ENCODE results near the gene DDAH1. TPM values are rescaled to one million over a fixed set of nuclear protein-coding genes. Genes with fewer than 3 reads are reported as not detected.

The DDAH1 gene
- total and polyA plus RNA-seq, 2 experiments from 2014 or later: 29.4 to 41.7 TPM

DNA sequence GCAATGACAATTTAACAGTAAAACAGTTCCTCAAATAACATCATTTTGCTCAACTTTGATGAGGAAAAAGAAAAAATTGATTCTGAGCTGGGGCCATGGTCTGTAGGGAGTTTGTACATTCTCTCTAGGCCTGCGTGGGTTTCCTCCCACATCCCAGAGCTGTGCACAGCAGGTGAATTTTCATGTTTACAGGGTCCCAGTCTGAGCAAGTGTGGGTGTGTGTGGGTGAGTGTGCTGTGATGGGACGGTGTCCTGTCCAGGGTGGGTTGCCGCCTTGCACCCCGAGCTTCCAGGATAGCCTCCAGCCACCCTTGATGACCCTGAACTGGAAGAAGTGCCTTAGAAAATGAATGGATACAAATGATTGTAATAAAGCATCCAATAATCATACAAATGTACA lies 112.9 kb downstream of the DDAH1 start:
- DNase-seq (ENCODE audit: low spot score) (no peak), ATAC-seq (no peak)
- Mint-ChIP-seq H3K4me3 (no peak overlapping the region), H3K27ac (no peak overlapping the region), H3K9me3 (peaks cover 5% of the 10 kb centered on the region; the same call in 2 of the 3 replicates), H3K27me3 (ENCODE audit: insufficient read depth, low read depth, poor library complexity) (peaks cover 6% of the 10 kb centered on the region), H3K36me3 (ENCODE audit: low read depth) (peaks cover 26% of the 10 kb centered on the region), H3K4me1 (peaks cover 17% of the 10 kb centered on the region)
- no peaks in the 10 kb centered on the region for H3K36me3 ChIP-seq (ENCODE audit: insufficient read depth)
- TF ChIP-seq JUNB (IDR thresholded peaks at IDR 0.05; ENCODE audit: unreplicated experiment) (no peak), ZNF331 (CRISPR knock-in tag; IDR thresholded peaks at IDR 0.05; ENCODE audit: low read depth) (no peak), CREB1 (CRISPR knock-in tag; IDR thresholded peaks at IDR 0.05; ENCODE audit: low read depth) (no peak), STAT1 (IDR thresholded peaks at IDR 0.05; ENCODE audit: unreplicated experiment) (no peak)
- TF ChIP-seq, protein P1, sequence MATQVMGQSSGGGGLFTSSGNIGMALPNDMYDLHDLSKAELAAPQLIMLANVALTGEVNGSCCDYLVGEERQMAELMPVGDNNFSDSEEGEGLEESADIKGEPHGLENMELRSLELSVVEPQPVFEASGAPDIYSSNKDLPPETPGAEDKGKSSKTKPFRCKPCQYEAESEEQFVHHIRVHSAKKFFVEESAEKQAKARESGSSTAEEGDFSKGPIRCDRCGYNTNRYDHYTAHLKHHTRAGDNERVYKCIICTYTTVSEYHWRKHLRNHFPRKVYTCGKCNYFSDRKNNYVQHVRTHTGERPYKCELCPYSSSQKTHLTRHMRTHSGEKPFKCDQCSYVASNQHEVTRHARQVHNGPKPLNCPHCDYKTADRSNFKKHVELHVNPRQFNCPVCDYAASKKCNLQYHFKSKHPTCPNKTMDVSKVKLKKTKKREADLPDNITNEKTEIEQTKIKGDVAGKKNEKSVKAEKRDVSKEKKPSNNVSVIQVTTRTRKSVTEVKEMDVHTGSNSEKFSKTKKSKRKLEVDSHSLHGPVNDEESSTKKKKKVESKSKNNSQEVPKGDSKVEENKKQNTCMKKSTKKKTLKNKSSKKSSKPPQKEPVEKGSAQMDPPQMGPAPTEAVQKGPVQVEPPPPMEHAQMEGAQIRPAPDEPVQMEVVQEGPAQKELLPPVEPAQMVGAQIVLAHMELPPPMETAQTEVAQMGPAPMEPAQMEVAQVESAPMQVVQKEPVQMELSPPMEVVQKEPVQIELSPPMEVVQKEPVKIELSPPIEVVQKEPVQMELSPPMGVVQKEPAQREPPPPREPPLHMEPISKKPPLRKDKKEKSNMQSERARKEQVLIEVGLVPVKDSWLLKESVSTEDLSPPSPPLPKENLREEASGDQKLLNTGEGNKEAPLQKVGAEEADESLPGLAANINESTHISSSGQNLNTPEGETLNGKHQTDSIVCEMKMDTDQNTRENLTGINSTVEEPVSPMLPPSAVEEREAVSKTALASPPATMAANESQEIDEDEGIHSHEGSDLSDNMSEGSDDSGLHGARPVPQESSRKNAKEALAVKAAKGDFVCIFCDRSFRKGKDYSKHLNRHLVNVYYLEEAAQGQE (IDR thresholded peaks at IDR 0.05; ENCODE audit: unreplicated experiment): no peak
- no peak overlapping the region for H3K27ac ChIP-seq (ENCODE audit: low read depth)
- H3K4me3 ChIP-seq: no peak overlapping the region
- H3K27me3 ChIP-seq (ENCODE audit: insufficient read depth): no peaks in the 10 kb centered on the region
- H3K4me1 ChIP-seq (ENCODE audit: insufficient read depth): peaks cover 8% of the 10 kb centered on the region; the same call in 1 of the 2 replicates
- H3K4me2 ChIP-seq: no peak overlapping the region
- H2AFZ ChIP-seq: no peak overlapping the region
- H3F3A ChIP-seq (replicated peaks; ENCODE audit: low read depth): no peaks in the 10 kb centered on the region
- peaks cover 6% of the 10 kb centered on the region; the same call in 1 of the 2 replicates for H3K9me2 ChIP-seq (ENCODE audit: insufficient read depth)
- H3K79me2 ChIP-seq (replicated peaks; ENCODE audit: insufficient read depth): no peaks in the 10 kb centered on the region
- no peaks in the 10 kb centered on the region for H4K20me1 ChIP-seq (replicated peaks; ENCODE audit: insufficient read depth)

DNA sequence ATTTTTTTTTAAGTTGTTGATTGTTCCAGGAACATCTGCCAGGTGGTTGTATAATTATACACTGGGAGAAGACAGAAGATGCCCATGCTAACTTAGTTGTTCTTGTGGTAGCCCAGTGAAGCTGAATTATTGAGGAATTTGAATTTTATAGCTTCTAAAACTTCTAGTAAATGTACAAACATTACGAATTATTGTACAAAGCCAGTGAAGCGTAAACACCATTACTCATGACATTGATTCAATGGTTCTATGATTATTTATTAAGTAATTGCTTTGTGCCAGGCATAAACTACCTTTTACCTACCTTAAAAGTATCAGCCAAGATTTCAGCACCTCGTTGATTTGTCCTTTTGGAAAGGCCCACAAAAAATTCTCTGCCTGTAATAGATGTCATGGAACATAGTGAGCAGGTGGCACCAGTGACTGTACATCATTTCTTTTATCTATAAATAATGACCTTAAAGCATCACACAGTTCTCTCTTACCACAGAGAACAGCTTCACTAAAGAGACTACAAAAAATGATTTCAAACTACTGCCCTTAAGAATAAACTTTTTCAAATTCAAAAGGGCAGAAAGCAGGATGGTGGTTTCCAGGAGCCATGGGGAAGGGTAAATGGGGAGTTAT lies 113.6 kb downstream of the DDAH1 start:
- no peak for DNase-seq (ENCODE audit: low spot score)
- Histone ChIP-seq H3K4me2 (no peak overlapping the region), H2AFZ (no peak overlapping the region), H3K4me1 (ENCODE audit: insufficient read depth) (peaks cover 8% of the 10 kb centered on the region; the same call in 1 of the 2 replicates), H3K27me3 (ENCODE audit: insufficient read depth) (no peaks in the 10 kb centered on the region), H3F3A (replicated peaks; ENCODE audit: low read depth) (no peaks in the 10 kb centered on the region), H3K27ac (ENCODE audit: low read depth) (no peak overlapping the region), H4K20me1 (replicated peaks; ENCODE audit: insufficient read depth) (no peaks in the 10 kb centered on the region), H3K4me3 (no peak overlapping the region), H3K36me3 (ENCODE audit: insufficient read depth) (no peaks in the 10 kb centered on the region), H3K9me2 (ENCODE audit: insufficient read depth) (peaks cover 6% of the 10 kb centered on the region; the same call in 1 of the 2 replicates), H3K79me2 (replicated peaks; ENCODE audit: insufficient read depth) (no peaks in the 10 kb centered on the region)
- Mint-ChIP-seq H3K36me3 (ENCODE audit: low read depth) (peaks cover 29% of the 10 kb centered on the region), H3K27ac (no peak overlapping the region), H3K9me3 (peaks cover 5% of the 10 kb centered on the region; the same call in 2 of the 3 replicates), H3K4me1 (peaks cover 17% of the 10 kb centered on the region), H3K4me3 (no peak overlapping the region), H3K27me3 (ENCODE audit: insufficient read depth, low read depth, poor library complexity) (peaks cover 6% of the 10 kb centered on the region)
- ATAC-seq: no peak
- TF ChIP-seq EZH2phosphoT487 (IDR thresholded peaks at IDR 0.05; ENCODE audit: unreplicated experiment): no peak

DNA sequence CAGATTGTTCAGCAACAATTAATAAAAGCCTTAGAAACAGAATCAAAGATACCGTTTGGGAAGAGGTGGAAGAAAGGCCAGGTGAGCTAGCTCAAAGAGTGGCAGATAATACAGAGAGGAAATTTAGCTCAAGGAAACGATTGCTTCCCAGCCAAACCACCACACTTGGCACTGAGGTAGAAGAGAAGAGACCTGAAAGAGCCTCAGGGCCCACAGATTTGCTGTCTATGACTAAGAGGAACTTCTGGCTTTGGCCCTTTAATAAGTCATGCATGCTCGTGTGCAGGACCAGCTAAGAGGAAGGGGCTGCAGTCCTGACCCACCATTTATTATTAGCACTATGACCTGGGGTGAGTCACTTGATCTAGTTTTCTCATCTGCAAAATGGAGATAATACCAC lies 115.7 kb downstream of the DDAH1 start:
- Mint-ChIP-seq H3K27ac (no peak overlapping the region), H3K36me3 (ENCODE audit: low read depth) (peaks cover 29% of the 10 kb centered on the region), H3K9me3 (peaks cover 5% of the 10 kb centered on the region; the same call in 2 of the 3 replicates), H3K27me3 (ENCODE audit: insufficient read depth, low read depth, poor library complexity) (peaks cover 10% of the 10 kb centered on the region), H3K4me1 (peaks cover 26% of the 10 kb centered on the region), H3K4me3 (no peak overlapping the region)
- peaks cover 6% of the 10 kb centered on the region; the same call in 1 of the 2 replicates for H3K9me2 ChIP-seq (ENCODE audit: insufficient read depth)
- no peak for DNase-seq (ENCODE audit: low spot score)
- no peak overlapping the region for H3K27ac ChIP-seq (ENCODE audit: low read depth)
- peaks cover 16% of the 10 kb centered on the region for H3K4me1 ChIP-seq (ENCODE audit: insufficient read depth)
- no peaks in the 10 kb centered on the region for H3K79me2 ChIP-seq (replicated peaks; ENCODE audit: insufficient read depth)
- ATAC-seq: no peak
- no peaks in the 10 kb centered on the region for H4K20me1 ChIP-seq (replicated peaks; ENCODE audit: insufficient read depth)
- H3K27me3 ChIP-seq (ENCODE audit: insufficient read depth): no peaks in the 10 kb centered on the region
- H3F3A ChIP-seq (replicated peaks; ENCODE audit: low read depth): no peaks in the 10 kb centered on the region
- no peak overlapping the region for H3K4me3 ChIP-seq
- H3K4me2 ChIP-seq: no peak overlapping the region
- H3K36me3 ChIP-seq (ENCODE audit: insufficient read depth): no peaks in the 10 kb centered on the region
- H2AFZ ChIP-seq: no peak overlapping the region
- no peak for TF ChIP-seq CREB1 (CRISPR knock-in tag; IDR thresholded peaks at IDR 0.05; ENCODE audit: low read depth)

Measured in GM23338 (cell line).